ENCODE data around the gene DGCR2. TPM values are rescaled to one million over a fixed set of nuclear protein-coding genes. Genes with fewer than 3 reads are reported as not detected.
"Not testable (repeated sequence)": the region's sequence is repeated elsewhere in the genome, so short reads cannot be mapped to it uniquely, and the experiment has no call there.

DGCR2 gene
- total RNA-seq, 2 donors from 2014 or later, result 94.3 to 107 TPM

DNA sequence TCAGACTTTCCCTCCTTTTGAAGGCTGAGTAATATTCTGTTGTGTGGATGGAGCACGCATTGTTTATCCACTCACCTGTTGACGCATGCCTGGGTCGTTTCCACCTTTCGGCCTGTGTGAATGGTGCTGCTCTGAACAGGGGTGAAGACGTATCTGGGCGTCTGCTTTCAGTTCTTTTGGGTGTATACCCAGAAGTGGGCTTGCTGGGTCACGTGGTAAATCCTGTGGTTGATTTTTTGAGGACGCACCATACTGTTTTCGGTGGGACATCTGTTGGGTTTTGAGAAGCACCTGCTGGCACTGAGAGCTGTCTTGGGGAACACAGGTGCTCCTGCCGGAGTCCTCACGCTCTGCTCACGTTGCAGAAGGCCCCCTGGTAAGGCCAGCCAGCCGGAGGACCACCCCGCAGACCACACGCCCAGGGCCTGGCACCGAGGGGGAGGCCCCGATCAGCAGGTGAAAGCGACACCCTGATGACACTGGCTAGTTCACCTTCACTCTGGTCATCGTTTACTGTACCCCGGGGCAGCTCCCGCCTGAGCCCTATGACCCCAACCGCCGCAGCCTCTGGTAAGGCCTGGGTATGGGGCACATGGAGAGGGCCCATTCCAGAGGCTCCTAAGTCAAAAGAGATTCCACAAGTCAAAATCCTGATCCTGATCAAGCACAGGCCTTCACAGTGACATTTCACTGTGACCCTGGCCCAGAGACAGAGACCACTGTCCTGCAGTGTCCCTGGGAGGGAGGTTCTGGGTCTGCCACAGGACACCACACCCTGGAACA lies 131.7 kb downstream of the DGCR2 start:
- Histone ChIP-seq H3K27ac (no peak overlapping the region), H3K4me1 (replicated peaks) (no peaks in the 10 kb centered on the region), H3K4me3 (no peak overlapping the region), H3K36me3 (no peaks in the 10 kb centered on the region), H3K27me3 (replicated peaks; ENCODE audit: insufficient read depth) (peaks cover 7% of the 10 kb centered on the region), H3K9me3 (no peaks in the 10 kb centered on the region)
- intact Hi-C loops (cut with DNase I), result no loop called here
- TF ChIP-seq, protein P1, sequence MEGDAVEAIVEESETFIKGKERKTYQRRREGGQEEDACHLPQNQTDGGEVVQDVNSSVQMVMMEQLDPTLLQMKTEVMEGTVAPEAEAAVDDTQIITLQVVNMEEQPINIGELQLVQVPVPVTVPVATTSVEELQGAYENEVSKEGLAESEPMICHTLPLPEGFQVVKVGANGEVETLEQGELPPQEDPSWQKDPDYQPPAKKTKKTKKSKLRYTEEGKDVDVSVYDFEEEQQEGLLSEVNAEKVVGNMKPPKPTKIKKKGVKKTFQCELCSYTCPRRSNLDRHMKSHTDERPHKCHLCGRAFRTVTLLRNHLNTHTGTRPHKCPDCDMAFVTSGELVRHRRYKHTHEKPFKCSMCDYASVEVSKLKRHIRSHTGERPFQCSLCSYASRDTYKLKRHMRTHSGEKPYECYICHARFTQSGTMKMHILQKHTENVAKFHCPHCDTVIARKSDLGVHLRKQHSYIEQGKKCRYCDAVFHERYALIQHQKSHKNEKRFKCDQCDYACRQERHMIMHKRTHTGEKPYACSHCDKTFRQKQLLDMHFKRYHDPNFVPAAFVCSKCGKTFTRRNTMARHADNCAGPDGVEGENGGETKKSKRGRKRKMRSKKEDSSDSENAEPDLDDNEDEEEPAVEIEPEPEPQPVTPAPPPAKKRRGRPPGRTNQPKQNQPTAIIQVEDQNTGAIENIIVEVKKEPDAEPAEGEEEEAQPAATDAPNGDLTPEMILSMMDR (IDR thresholded peaks at IDR 0.05), result no peak
- no peak for TF ChIP-seq POLR2AphosphoS5 (IDR thresholded peaks at IDR 0.05)
- no peak for DNase-seq (ENCODE audit: low spot score)
- 91% methylated on average over 23 of the region's 23 CpGs for WGBS

DNA sequence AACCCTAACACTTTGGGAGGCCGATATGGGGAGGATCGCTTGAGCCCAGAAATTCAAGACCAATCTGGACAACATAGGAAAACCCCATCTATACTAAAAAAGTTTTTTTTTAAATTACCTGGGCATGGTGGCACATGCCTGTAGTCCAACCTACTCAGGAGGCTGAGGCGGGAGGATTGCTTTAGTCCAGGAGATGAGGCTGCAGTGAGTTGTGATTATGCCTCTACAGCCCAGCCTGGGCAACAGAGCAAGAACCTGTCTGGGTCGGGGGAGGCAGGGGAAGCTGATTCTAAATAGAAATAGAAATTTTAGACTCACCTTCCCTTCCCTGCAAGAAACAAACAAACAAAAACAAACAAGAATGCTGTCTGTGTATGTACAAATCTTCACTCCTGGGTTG lies 133.3 kb downstream of the DGCR2 start:
- 97% methylated on average over 4 of the region's 4 CpGs for WGBS
- Histone ChIP-seq H3K27me3 (replicated peaks; ENCODE audit: insufficient read depth) (peaks cover 4% of the 10 kb centered on the region), H3K9me3 (no peaks in the 10 kb centered on the region), H3K4me3 (no peak overlapping the region), H3K27ac (no peak overlapping the region), H3K4me1 (replicated peaks) (no peaks in the 10 kb centered on the region), H3K36me3 (no peaks in the 10 kb centered on the region)
- DNase-seq (ENCODE audit: low spot score), result no peak
- intact Hi-C loops (cut with DNase I), result no loop called here
- TF ChIP-seq POLR2AphosphoS5 (IDR thresholded peaks at IDR 0.05) (no peak), POLR2A (IDR thresholded peaks at IDR 0.05) (no peak)
- TF ChIP-seq, protein P1 (IDR thresholded peaks at IDR 0.05), result no peak

DNA sequence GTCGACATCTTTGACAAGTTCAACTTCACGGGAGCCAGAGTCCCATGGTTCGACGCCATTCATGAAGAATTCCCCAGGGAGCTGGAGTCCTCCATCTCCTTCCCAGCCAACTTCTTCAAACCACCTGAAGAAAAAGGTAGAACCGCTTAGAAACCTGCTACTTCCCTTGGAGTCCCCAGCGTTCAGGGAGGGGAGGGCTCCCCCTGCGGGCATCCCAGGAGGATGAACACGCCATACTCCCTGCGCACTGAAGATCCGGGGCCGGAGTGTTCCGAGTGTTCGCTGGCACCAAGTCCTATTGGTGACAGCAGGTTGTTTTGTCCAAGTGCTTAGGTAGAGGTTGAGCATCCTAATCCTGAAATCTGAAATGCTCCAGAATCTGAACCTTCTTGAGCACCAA lies 134.4 kb downstream of the DGCR2 start:
- TF ChIP-seq, protein P1 (IDR thresholded peaks at IDR 0.05), result no peak
- TF ChIP-seq POLR2AphosphoS5 (IDR thresholded peaks at IDR 0.05) (no peak), POLR2A (IDR thresholded peaks at IDR 0.05) (no peak)
- Histone ChIP-seq H3K36me3 (no peaks in the 10 kb centered on the region), H3K4me1 (replicated peaks) (no peaks in the 10 kb centered on the region), H3K4me3 (no peak overlapping the region), H3K27me3 (replicated peaks; ENCODE audit: insufficient read depth) (peaks cover 4% of the 10 kb centered on the region), H3K27ac (no peak overlapping the region), H3K9me3 (no peaks in the 10 kb centered on the region)
- 32% methylated on average over 13 of the region's 13 CpGs for WGBS
- intact Hi-C loops (cut with DNase I), result no loop called here
- DNase-seq (ENCODE audit: low spot score), result no peak

DNA sequence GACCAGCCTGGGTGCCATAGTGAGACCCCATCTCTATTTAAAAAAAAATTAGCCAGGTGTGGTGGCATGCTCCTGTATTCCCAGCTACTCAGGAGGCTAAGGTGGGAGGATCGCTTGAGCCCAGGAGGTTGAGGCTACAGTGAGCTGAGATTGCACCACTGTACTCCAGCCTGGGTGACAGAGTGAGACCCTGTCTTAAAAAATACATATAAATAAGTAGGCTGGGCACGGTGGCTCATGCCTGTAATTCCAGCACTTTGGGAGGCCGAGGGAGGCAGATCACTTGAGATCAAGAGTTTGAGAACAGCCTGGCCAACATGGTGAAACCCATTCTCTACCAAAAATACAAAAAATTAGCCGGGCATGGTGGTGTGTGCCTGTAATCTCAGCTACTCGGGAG lies 135.1 kb downstream of the DGCR2 start:
- 70% methylated on average over 5 of the region's 5 CpGs for WGBS
- H3K27me3 ChIP-seq (replicated peaks; ENCODE audit: insufficient read depth); H3K4me1 ChIP-seq (replicated peaks); H3K36me3 ChIP-seq; H3K27ac ChIP-seq; H3K9me3 ChIP-seq; H3K4me3 ChIP-seq; intact Hi-C loops (cut with DNase I); DNase-seq (ENCODE audit: low spot score): not testable (repeated sequence)

Small RNA genes within 50 kb of the gene (small RNA-seq; reads per million reads assigned to genes)
- 0 reads per million in 2 donors for gene RF00019

Other genes with a start within 250 kb of the DGCR2 start
- 1 to 10 TPM; 2.7 to 9.9 TPM for gene DGCR6, start 216.1 kb downstream of the DGCR2 start, total RNA-seq
- 10 to 100 TPM in 1 of 2 donors, 1 to 10 TPM in 1; 3.1 to 11.5 TPM for gene PRODH, start 186.1 kb downstream of the DGCR2 start, total RNA-seq
- 1 to 10 TPM in 1 of 2 donors, not detected in 1; 8.0 TPM for gene TSSK2, start 8.9 kb upstream of the DGCR2 start, total RNA-seq
- gene ESS2, start 22.2 kb upstream of the DGCR2 start, total RNA-seq, result 10 to 100 TPM; 19.4 to 21.2 TPM
- gene GSC2, start 27.9 kb upstream of the DGCR2 start, total RNA-seq, result 10 to 100 TPM in 1 of 2 donors, not detected in 1; 11.9 TPM
- 100 to 1,000 TPM in 1 of 2 donors, 10 to 100 TPM in 1; 79.1 to 113 TPM for gene SLC25A1, start 56.3 kb upstream of the DGCR2 start, total RNA-seq
- gene CLTCL1, start 169.3 kb upstream of the DGCR2 start, total RNA-seq, result 10 to 100 TPM; 12.1 to 26.2 TPM